Sigmoid colon (tissue), 7 donors: ENCODE data around the gene NCBP2L. TPM values are rescaled to one million over a fixed set of nuclear protein-coding genes. Genes with fewer than 3 reads are reported as not detected.
A peak's percentile ranks its signal among the peaks of the same experiment; 100 is the strongest.

Experiments
- DNase-seq: peaks from one replicate; pipeline ENCODE4 v3.0.0-alpha.2; 2019
- H3K27ac ChIP-seq, 4 donors: fragments of 200-600 bp; sonication (generic); one replicate each; pipeline ENCODE4 v1.5.1; 2016 to 2019; ENCODE audit warnings: mild to moderate bottlenecking in 1 of 4
- H3K27me3 ChIP-seq, 3 donors: fragments of 200-600 bp; sonication (generic); one replicate each; pipeline ENCODE4 v1.5.1; 2019; ENCODE audit warnings: mild to moderate bottlenecking in 1 of 3
- H3K36me3 ChIP-seq, 4 donors: fragments of 200-600 bp; sonication (generic); one replicate each; pipeline ENCODE4 v1.5.1; 2016 to 2019
- H3K4me1 ChIP-seq, 4 donors: fragments of 200-600 bp; sonication (generic); one replicate each; pipeline ENCODE4 v1.5.1; 2017 to 2019
- H3K4me3 ChIP-seq, 4 donors: fragments of 200-600 bp; sonication (generic); one replicate each; pipeline ENCODE4 v1.5.1; 2017 to 2019; ENCODE audit warnings: mild to moderate bottlenecking in 2 of 4, moderate library complexity in 1 of 4
- H3K9me3 ChIP-seq, 4 donors: fragments of 200-600 bp in 3 of 4; sonication (generic) in 3 of 4; one replicate each; pipeline versions ENCODE4 v1.5.1 to v1.6.1; 2013 to 2019
- EP300 ChIP-seq, 4 donors: sonication (generic); formaldehyde crosslinking; IDR thresholded peaks; one replicate each; pipeline ENCODE4 v1.6.1; 2017; ENCODE audit warnings: antibody characterized with exemption in 4 of 4
- POLR2A ChIP-seq, 2 donors: fragments of 450-650 bp; IDR thresholded peaks; one replicate each; pipeline ENCODE4 v1.6.1; 2016; ENCODE audit warnings: antibody characterized with exemption in 2 of 2, mild to moderate bottlenecking in 2 of 2, moderate library complexity in 2 of 2
- POLR2AphosphoS5 ChIP-seq, 4 donors: sonication (generic); formaldehyde crosslinking; IDR thresholded peaks; one replicate each; pipeline ENCODE4 v1.6.1; 2017; ENCODE audit warnings: antibody characterized with exemption in 4 of 4
- WGBS, 2 donors: extraction: QIAGEN DNeasy Blood & Tissue Kit; methylation state at CpG; one replicate each; pipeline ENCODE4 v1.1.7; 2013; 5-methylcytosine and 5-hydroxymethylcytosine counted together
- intact Hi-C: fragments of 100-400 bp; cut with DNase I; formaldehyde crosslinking; loops from one replicate; pipeline ENCODE4 v1.15.1; 2023
- polyA plus RNA-seq, 3 donors: library from polyadenylated mRNA; stranded (reverse); fragments of 200-250 nt; gene quantifications; one replicate each; pipeline ENCODE4 v1.2.3, GENCODE V29; 2013
- total RNA-seq, 4 donors: library from RNA; depleted of rRNA; stranded (reverse); fragments of >200 nt; gene quantifications; one replicate each; pipeline ENCODE4 v1.1.0, GENCODE V29; 2016
- TF ChIP-seq, protein P1 (sequence below), 4 experiments: fragments of 450-650 bp in 3 of 4; fragments of 200-600 bp in 1 of 4; IDR thresholded peaks; one replicate each; pipeline ENCODE4 v1.5.1; 2016 to 2019; ENCODE audit warnings: antibody characterized with exemption in 4 of 4, mild to moderate bottlenecking in 3 of 4, moderate library complexity in 2 of 4
- donor health status: healthy with polysubstance abuse.
- donor health status: Bipolar disorder and iron deficiency.
- donor health status: healthy.

The NCBP2L gene
- total and polyA plus RNA-seq, 7 donors: not detected

DNA sequence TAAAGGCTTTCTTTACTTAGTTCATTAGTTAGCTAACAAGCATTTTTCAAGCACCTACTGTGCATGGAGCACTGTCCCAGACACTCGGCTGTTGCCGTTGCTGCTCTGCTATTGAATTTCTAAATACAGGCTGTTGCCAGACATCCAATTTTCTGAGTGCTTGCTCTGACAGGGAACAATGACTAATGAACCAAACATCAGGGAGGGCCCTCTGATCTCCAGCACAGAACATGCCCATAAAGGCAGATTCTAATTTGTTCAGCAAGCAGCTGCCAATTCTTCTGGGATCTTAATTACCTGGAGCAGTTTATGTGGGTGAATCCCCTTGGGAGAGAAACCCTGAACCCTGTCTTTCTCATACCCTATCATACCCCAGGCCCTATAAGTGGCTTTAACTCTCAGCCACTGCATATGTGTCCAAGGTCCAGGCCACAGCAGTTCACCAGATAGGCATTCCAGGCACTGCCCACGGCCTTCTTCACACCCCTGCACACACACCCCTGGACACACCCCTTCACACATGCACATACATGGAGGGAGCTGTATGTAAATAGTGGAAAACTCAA, 29.9 kb upstream of the NCBP2L start:
- no peak for DNase-seq
- TF ChIP-seq POLR2AphosphoS5 (IDR thresholded peaks at IDR 0.05): peak in 1 of 4 donors; percentile 61
- no peak for TF ChIP-seq POLR2A (IDR thresholded peaks at IDR 0.05)

DNA sequence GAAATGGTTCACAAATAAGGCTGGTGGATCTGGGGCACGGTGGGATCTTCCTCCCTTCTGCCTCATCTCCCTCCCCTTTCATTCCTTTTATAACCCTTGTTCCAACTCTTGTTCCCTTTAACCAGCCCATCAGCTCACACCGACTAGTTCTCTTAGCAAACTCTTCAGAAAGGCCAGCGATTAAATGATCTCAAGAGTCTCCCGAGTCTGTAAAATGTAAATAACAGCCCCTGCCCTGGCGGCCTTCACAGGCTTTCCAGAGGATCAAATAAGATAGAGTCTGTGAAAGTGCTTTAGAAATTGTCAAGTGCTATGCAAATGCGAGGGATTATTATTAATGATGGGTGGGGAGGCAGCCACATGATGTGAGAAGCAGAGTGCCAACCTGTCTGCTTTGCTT, 29.0 kb upstream of the NCBP2L start:
- no peak for DNase-seq
- TF ChIP-seq, protein P1, sequence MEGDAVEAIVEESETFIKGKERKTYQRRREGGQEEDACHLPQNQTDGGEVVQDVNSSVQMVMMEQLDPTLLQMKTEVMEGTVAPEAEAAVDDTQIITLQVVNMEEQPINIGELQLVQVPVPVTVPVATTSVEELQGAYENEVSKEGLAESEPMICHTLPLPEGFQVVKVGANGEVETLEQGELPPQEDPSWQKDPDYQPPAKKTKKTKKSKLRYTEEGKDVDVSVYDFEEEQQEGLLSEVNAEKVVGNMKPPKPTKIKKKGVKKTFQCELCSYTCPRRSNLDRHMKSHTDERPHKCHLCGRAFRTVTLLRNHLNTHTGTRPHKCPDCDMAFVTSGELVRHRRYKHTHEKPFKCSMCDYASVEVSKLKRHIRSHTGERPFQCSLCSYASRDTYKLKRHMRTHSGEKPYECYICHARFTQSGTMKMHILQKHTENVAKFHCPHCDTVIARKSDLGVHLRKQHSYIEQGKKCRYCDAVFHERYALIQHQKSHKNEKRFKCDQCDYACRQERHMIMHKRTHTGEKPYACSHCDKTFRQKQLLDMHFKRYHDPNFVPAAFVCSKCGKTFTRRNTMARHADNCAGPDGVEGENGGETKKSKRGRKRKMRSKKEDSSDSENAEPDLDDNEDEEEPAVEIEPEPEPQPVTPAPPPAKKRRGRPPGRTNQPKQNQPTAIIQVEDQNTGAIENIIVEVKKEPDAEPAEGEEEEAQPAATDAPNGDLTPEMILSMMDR (IDR thresholded peaks at IDR 0.05): no peak
- TF ChIP-seq EP300 (IDR thresholded peaks at IDR 0.05) (no peak), POLR2AphosphoS5 (IDR thresholded peaks at IDR 0.05) (no peak), POLR2A (IDR thresholded peaks at IDR 0.05) (no peak)
- 85 to 87% methylated on average over 6 of the region's 6 CpGs for WGBS, 2 donors
- Histone ChIP-seq H3K36me3 (no peaks in the 10 kb centered on the region), H3K4me1 (peaks cover 0 to 31% (median 26%) of the 10 kb centered on the region in 4 donors), H3K27ac (peak overlapping the region; percentile 65 to 77 (median 72)), H3K27me3 (no peaks in the 10 kb centered on the region), H3K4me3 (no peak overlapping the region), H3K9me3 (no peaks in the 10 kb centered on the region)
- intact Hi-C loops: no loop called here

More for the DNA sequence above, 29.9 kb upstream of the NCBP2L start:
- H3K27ac ChIP-seq: peak overlapping the region; percentile 65 to 77 (median 72)
- 18 to 60% methylated on average over 3 of the region's 3 CpGs for WGBS, 2 donors
- intact Hi-C loops: no loop called here
- no peaks in the 10 kb centered on the region for H3K27me3 ChIP-seq
- no peaks in the 10 kb centered on the region for H3K9me3 ChIP-seq
- H3K4me3 ChIP-seq: no peak overlapping the region
- H3K36me3 ChIP-seq: no peaks in the 10 kb centered on the region
- peaks cover 0 to 39% (median 34%) of the 10 kb centered on the region in 4 donors for H3K4me1 ChIP-seq

DNA sequence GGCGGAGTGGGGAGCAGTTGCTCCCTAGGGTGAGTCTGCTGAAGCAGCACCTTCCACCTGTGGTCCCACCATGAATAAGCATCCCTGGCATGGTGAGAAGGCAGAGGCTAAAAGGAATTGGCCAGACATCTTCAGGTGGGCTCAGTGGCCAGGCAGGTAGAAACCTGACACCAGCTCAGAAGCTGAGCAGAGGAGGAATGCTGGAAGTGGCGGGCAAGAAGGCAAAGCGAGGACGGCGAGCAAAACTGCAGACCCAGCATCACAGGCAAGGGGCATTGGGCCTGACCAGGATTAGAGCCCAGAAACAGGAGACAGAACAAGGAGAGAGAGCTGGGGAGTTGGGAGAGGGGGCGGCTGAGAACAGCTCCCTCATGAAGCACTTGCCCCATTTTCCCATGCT, 27.3 kb upstream of the NCBP2L start:
- intact Hi-C loops: no loop called here
- H3K27ac ChIP-seq: no peak overlapping the region
- no peaks in the 10 kb centered on the region for H3K9me3 ChIP-seq
- TF ChIP-seq POLR2AphosphoS5 (IDR thresholded peaks at IDR 0.05) (no peak), POLR2A (IDR thresholded peaks at IDR 0.05) (no peak), EP300 (IDR thresholded peaks at IDR 0.05) (no peak)
- TF ChIP-seq, protein P1 (IDR thresholded peaks at IDR 0.05): no peak
- DNase-seq: no peak
- H3K4me3 ChIP-seq: no peak overlapping the region
- no peaks in the 10 kb centered on the region for H3K36me3 ChIP-seq
- H3K27me3 ChIP-seq: no peaks in the 10 kb centered on the region
- H3K4me1 ChIP-seq: peaks cover 0 to 25% (median 21%) of the 10 kb centered on the region in 4 donors
- whole genome bisulfite sequencing, 2 donors: 98 to 99% methylated on average over 6 of the region's 6 CpGs

GRCh38 chrX:107750861-107751445, 26.6 kb upstream of the NCBP2L start:
- intact Hi-C loops: no loop called here
- Histone ChIP-seq H3K36me3 (no peaks in the 10 kb centered on the region), H3K27me3 (no peaks in the 10 kb centered on the region), H3K4me3 (no peak overlapping the region), H3K9me3 (no peaks in the 10 kb centered on the region), H3K27ac (peak overlapping the region in 1 of 4 donors; percentile 52), H3K4me1 (peaks cover 0 to 25% (median 21%) of the 10 kb centered on the region in 4 donors)
- TF ChIP-seq POLR2A (IDR thresholded peaks at IDR 0.05): no peak
- TF ChIP-seq POLR2AphosphoS5 (IDR thresholded peaks at IDR 0.05): no peak
- TF ChIP-seq, protein P1 (IDR thresholded peaks at IDR 0.05): no peak
- no peak for TF ChIP-seq EP300 (IDR thresholded peaks at IDR 0.05)
- WGBS, 2 donors: 79 to 89% methylated on average over 7 of the region's 7 CpGs
- no peak for DNase-seq

GRCh38 chrX:107752043-107752442, 25.5 kb upstream of the NCBP2L start:
- no peak for TF ChIP-seq EP300 (IDR thresholded peaks at IDR 0.05)
- no peak for TF ChIP-seq POLR2AphosphoS5 (IDR thresholded peaks at IDR 0.05)
- TF ChIP-seq, protein P1 (IDR thresholded peaks at IDR 0.05): no peak
- TF ChIP-seq POLR2A (IDR thresholded peaks at IDR 0.05): no peak
- intact Hi-C loops: no loop called here
- no peak overlapping the region for H3K4me3 ChIP-seq
- WGBS, 2 donors: 90 to 91% methylated on average over 3 of the region's 3 CpGs
- H3K36me3 ChIP-seq: no peaks in the 10 kb centered on the region
- peaks cover 0 to 18% (median 14%) of the 10 kb centered on the region in 4 donors for H3K4me1 ChIP-seq
- no peak for DNase-seq
- peak overlapping the region in 1 of 4 donors; percentile 59 for H3K27ac ChIP-seq
- no peaks in the 10 kb centered on the region for H3K27me3 ChIP-seq
- no peaks in the 10 kb centered on the region for H3K9me3 ChIP-seq
